HUES48 (cell line): Measurements from ENCODE around the gene RBKS.

Experiments used
- H3K27ac ChIP-seq: one replicate; pipeline ENCODE4 v1.7.0; 2013; ENCODE audit warnings: low read depth, low read length, inconsistent platforms
- H3K27me3 ChIP-seq: 2 replicates; pipeline ENCODE4 v1.6.1; 2013; ENCODE audit warnings: mild to moderate bottlenecking, low read length; ENCODE audit not compliant: control insufficient read depth, insufficient read depth
- H3K36me3 ChIP-seq: 2 replicates; pipeline ENCODE4 v1.6.1; 2013; ENCODE audit warnings: low read length; ENCODE audit not compliant: control insufficient read depth, insufficient read depth
- H3K4me1 ChIP-seq: 2 replicates; pipeline ENCODE4 v1.6.1; 2013; ENCODE audit warnings: mild to moderate bottlenecking, low read length; ENCODE audit not compliant: control insufficient read depth, insufficient read depth
- H3K4me3 ChIP-seq: 2 replicates; pipeline ENCODE4 v1.5.1; 2013; ENCODE audit warnings: mild to moderate bottlenecking, low read depth, low read length
- H3K9ac ChIP-seq: 2 replicates; pipeline ENCODE4 v1.6.1; 2013; ENCODE audit warnings: mild to moderate bottlenecking, low read depth, low read length, moderate library complexity
- H3K9me3 ChIP-seq: 2 replicates; pipeline ENCODE4 v1.6.1; 2013; ENCODE audit warnings: low read length; ENCODE audit not compliant: control insufficient read depth, insufficient read depth

The RBKS gene

GRCh38 chr2:27798948-27799645, 91.1 kb downstream of the RBKS start:
- Histone ChIP-seq H3K4me1 (peaks cover 9% of the 10 kb centered on the region; the same call in 1 of the 2 replicates), H3K9ac (no peak overlapping the region), H3K9me3 (no peaks in the 10 kb centered on the region), H3K4me3 (no peak overlapping the region), H3K27me3 (no peaks in the 10 kb centered on the region), H3K27ac (peak overlapping the region; percentile 78), H3K36me3 (no peaks in the 10 kb centered on the region)

DNA sequence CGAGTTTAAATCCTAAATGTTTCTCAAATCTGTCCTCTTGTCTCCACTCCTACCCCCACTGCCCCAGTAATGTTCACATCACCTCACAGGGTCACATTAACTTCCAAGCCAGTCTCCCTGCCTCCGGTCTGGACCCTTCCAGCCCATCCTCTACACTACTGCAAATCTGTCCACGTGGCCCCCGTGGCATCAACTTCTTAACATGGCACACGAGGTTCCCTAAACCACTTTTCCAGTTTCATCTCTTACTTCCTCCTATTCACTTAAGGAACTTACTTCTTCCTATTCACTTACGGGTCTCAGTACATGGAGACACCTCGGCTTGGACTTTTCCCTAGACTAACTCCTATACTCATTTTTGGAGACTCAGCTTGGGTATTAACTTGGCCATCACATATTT, 91.7 kb downstream of the RBKS start:
- Histone ChIP-seq H3K4me3 (no peak overlapping the region), H3K9ac (no peak overlapping the region), H3K27ac (no peak overlapping the region)

DNA sequence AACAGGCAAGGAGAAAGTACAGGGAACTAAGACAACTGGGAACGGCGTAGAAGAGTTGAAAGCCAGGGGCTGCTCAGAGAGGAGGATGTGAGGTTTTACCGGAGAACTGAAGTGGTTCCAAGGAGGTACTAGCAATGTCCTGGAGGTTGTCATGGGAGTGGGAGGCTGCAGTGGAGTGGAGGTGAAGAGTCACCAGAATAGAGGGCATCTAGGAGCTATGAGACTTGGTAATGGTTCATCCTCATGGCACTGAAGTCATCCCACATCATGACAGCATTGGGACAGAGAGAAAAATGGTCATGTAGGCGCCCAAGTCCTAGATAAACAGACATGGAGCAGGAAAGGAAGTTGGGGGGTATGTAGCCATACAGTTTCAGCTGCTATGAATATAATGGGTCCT, 92.3 kb downstream of the RBKS start:
- H3K4me3 ChIP-seq = no peak overlapping the region
- H3K27ac ChIP-seq = no peak overlapping the region

More for the DNA sequence above, 91.7 kb downstream of the RBKS start:
- Histone ChIP-seq H3K9me3 (no peaks in the 10 kb centered on the region), H3K27me3 (no peaks in the 10 kb centered on the region), H3K36me3 (no peaks in the 10 kb centered on the region), H3K4me1 (peaks cover 9% of the 10 kb centered on the region; the same call in 1 of the 2 replicates)

DNA sequence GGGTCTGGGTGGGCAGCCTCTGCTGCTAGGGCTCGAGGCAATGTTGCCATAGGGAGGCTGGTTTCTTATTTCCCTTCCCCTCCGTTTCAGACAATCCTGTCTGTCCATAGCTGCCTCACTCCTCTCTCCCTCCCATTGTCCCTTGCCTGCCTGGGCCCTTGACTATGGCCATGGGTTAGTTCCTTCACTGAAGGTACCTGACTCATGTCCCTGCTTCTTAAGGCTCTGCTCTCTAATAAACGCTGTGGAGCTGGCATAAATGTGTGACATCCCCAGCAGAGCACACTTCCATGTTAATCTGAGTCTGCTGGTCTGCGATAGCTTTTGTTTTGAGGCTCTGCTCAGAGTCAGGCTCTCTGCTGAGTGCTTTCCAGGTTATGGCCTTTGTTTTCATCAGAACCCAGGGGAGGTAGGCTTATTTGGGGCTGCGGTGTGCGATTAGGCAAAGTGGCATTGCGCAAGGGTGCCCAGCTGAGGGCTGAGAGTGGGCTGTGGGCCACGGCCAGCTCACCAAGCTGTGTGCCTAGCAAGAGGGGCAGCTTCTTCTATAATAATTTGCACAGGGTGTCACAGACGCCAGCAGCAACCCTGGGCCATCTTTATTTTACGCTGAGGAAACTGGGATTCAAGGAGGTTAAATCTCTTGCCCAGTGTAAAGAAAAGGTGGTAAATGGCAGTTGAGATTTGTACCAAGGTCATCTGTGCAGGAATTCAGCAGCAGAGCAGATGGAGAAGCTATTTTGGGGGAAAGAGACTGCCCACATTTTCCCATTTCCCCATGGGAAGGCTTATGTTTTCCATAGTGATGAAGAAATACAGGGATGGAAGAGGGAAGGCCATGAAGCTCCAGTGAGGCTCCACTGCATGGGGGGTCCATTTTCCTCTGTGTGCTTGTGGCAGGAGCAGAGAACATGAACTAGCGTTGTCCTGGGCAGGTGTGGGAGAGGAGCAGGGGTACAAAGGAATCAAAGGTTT, 93.1 kb downstream of the RBKS start:
- H3K27me3 ChIP-seq = no peaks in the 10 kb centered on the region
- peaks cover 9% of the 10 kb centered on the region; the same call in 1 of the 2 replicates for H3K4me1 ChIP-seq
- H3K4me3 ChIP-seq = no peak overlapping the region
- H3K27ac ChIP-seq = no peak overlapping the region
- H3K36me3 ChIP-seq = no peaks in the 10 kb centered on the region
- no peak overlapping the region for H3K9ac ChIP-seq
- H3K9me3 ChIP-seq = no peaks in the 10 kb centered on the region

More for the DNA sequence above, 92.3 kb downstream of the RBKS start:
- Histone ChIP-seq H3K9ac (no peak overlapping the region), H3K9me3 (no peaks in the 10 kb centered on the region), H3K36me3 (no peaks in the 10 kb centered on the region), H3K4me1 (peaks cover 9% of the 10 kb centered on the region; the same call in 1 of the 2 replicates), H3K27me3 (no peaks in the 10 kb centered on the region)

DNA sequence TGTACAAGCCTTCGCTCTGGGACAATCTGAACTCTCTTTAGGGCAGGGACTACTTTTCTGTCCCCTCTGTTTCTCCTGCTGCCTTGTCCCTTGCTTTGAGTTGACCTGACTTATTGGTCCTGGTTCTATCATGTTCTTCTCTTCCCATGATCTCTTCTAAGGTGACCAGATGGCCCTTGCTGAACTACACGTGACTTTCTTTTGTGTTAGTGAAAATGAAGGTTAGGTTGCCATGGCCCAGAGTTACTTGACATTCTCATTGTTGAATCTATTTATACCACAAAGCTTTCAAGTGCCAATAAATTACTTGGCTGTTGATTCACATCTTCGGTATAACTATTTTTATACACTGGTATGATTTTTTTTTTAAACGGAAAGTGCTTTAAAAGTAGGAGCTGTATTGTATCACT, 94.3 kb downstream of the RBKS start:
- Histone ChIP-seq H3K27me3 (no peaks in the 10 kb centered on the region), H3K27ac (no peak overlapping the region), H3K4me1 (peaks cover 9% of the 10 kb centered on the region; the same call in 1 of the 2 replicates), H3K36me3 (no peaks in the 10 kb centered on the region), H3K9me3 (no peaks in the 10 kb centered on the region), H3K4me3 (no peak overlapping the region), H3K9ac (no peak overlapping the region)

DNA sequence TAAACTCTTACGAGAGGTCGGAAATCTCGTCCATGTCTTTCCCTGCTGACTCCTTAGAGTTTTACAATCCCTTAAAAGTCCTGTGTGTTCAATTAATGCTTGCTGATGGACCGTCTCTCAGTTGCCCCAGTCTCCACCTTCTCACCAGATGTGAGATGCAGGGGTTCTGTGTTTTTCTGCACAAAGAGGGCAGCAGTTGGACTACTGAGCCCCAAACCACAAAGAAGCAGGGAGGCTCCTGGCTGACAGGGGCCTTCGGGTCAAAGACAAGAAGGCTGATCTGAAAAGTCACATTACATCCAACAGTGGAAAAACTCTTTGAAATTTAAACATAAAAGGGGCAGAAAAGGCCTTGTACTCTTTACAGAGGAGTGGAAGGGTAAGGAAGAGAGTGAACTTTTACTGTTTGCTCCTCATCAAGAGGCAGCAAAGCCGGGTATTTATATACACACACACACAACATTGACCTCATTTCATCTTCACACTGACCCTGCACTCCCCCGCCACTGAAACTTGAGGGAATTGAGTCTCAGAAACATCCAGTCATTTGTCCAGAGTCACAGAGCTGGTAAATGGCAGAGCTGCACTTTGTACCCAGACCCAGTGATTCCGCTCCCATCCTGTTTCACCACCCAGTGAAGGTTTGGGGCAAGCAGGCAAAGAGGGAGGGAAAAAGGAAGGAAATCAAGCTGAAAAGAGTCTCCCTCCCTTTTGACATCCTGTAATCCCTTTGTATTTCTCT, 94.9 kb downstream of the RBKS start:
- Histone ChIP-seq H3K27me3 (no peaks in the 10 kb centered on the region), H3K36me3 (no peaks in the 10 kb centered on the region), H3K27ac (no peak overlapping the region), H3K9ac (no peak overlapping the region), H3K4me3 (no peak overlapping the region), H3K4me1 (peaks cover 9% of the 10 kb centered on the region; the same call in 1 of the 2 replicates), H3K9me3 (no peaks in the 10 kb centered on the region)

DNA sequence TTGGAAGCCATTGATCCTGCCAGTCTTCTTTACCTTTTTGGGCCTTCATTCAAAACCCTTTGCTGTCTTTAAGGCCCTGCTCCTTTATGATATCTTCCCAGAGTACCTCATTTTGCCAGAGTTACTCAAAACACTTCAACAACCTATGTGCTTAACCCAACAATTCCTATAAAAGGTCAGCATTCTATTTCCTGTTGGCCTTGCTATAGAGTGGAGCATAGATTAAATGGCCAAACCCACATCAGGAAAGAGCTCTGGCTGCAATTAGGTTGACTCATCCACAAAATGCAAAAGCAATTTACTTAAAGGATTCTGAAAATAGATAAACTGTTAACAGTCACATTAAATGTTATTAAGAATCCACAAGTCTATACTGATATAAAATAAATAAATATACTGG, 97.4 kb downstream of the RBKS start:
- Histone ChIP-seq H3K36me3 (no peaks in the 10 kb centered on the region), H3K27ac (no peak overlapping the region), H3K27me3 (no peaks in the 10 kb centered on the region), H3K9me3 (no peaks in the 10 kb centered on the region), H3K4me3 (no peak overlapping the region), H3K4me1 (no peaks in the 10 kb centered on the region), H3K9ac (no peak overlapping the region)

DNA sequence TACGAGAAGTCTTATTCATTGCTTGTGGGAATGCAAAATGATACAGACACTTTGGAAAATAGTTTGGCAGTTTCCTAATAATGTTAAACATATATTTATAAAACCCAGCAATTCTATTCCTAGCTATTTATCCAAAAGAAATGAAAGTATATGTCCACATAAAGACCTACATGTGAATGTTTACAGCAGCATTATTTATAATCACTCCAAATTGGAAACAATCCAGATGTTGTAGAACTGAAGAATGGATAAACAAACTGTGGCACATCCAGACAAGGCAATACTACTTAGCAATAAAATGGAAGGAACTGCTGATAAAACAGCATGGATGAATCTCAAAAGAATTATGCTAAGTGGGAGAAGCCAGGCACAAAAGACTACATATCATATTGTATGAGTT, 99.4 kb downstream of the RBKS start:
- H3K27ac ChIP-seq = no peak overlapping the region
- no peaks in the 10 kb centered on the region for H3K36me3 ChIP-seq
- no peak overlapping the region for H3K9ac ChIP-seq
- no peaks in the 10 kb centered on the region for H3K27me3 ChIP-seq
- no peaks in the 10 kb centered on the region for H3K9me3 ChIP-seq
- no peaks in the 10 kb centered on the region for H3K4me1 ChIP-seq
- no peak overlapping the region for H3K4me3 ChIP-seq

DNA sequence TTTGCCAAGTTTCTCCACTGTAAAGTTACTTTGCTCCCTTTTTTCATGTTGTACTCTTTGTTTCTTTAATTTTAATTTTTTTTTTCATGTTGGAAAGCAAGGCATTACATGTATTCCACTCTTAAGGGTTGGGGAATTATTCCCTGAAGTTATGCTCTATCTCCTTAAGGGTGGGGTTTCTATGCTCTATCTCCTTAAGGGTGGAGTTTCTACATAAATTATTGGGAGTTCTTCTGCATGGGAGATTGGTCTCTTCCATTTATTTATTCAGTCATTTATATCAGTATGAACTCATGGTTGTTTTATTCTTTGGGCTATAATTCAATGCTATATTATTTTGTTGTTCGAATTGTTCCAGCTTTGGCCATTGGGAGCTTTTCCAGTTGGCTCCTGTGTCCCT, 107.5 kb downstream of the RBKS start:
- H3K27me3 ChIP-seq = no peaks in the 10 kb centered on the region
- no peaks in the 10 kb centered on the region for H3K9me3 ChIP-seq
- H3K36me3 ChIP-seq = peaks cover 19% of the 10 kb centered on the region
- H3K4me3 ChIP-seq = no peak overlapping the region
- no peak overlapping the region for H3K9ac ChIP-seq
- no peak overlapping the region for H3K27ac ChIP-seq
- H3K4me1 ChIP-seq = no peaks in the 10 kb centered on the region

- Histone ChIP-seq H3K4me1 (no peaks in the 10 kb centered on the region), H3K27ac (no peak overlapping the region), H3K27me3 (no peaks in the 10 kb centered on the region), H3K9ac (no peak overlapping the region), H3K9me3 (no peaks in the 10 kb centered on the region), H3K36me3 (peaks cover 19% of the 10 kb centered on the region), H3K4me3 (no peak overlapping the region)
Observed at GRCh38 chr2:27781496-27781895, 108.7 kb downstream of the RBKS start.
